Hematopoietic multipotent progenitor cell treated with erythropoietin and hydrocortisone succinate and interleukin-3 and kit ligand, for 8 days (in vitro differentiated cells): ENCODE data around the gene POLL.
"Not testable (repeated sequence)": the region's sequence is repeated elsewhere in the genome, so short reads cannot be mapped to it uniquely, and the experiment has no call there.

Experiments
- DNase-seq: peaks from one replicate; pipeline ENCODE4 v3.0.0-alpha.2; 2015

Gene POLL

DNA sequence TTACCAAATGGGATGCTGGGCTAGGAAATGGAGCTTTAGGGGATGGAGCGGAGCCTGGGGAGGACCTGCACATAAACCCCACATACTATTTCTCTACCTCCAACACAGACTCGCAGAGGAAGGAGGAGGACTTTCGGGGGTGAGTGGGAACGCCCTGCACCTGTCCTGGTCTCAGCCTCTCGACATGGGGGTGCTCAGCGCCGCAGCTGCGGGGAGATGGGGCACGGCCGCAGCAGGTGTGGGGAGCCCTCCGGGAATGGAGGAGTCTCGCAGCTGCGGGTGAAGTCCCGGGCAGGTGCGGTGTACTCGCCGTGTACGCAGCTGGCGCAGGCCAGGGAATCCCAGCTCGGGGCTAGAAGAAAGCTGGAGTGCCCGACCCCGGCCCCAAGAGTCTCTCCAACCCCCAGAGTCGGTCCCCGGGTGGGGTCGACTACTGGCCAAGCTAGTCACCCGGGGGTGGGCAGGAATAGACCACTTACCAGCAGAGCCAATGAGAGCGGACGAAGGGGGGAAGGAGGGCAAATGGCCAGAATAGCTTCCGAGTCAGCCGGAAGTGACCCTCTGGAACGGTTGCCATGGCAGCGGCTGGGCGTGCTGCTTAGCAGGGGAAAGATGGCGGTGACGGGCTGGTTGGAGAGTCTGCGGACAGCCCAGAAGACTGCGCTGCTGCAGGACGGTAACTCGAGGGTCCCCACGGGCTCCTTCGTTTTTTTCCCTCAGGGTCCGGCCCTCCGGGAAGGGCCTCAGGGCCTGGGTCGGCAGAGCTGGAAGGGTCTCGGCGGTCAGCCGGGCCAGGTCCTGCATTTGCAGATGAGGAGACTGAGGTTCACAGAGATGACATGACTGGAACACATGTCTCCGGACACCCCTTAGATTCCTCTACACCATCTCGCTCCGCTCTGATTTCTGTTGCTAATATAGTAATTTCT, at the start of gene POLL, which contains the start of gene DPCD:
Gene POLL (minus strand): TSS at position 533 of the 929 bp plus-strand sequence. CDS start 897 bp downstream, outside the sequence.
Gene DPCD (plus strand): TSS at position 597 of the 929 bp plus-strand sequence. CDS start 16 bp downstream, at position 613.
- peak; percentile 96 for DNase-seq

DNA sequence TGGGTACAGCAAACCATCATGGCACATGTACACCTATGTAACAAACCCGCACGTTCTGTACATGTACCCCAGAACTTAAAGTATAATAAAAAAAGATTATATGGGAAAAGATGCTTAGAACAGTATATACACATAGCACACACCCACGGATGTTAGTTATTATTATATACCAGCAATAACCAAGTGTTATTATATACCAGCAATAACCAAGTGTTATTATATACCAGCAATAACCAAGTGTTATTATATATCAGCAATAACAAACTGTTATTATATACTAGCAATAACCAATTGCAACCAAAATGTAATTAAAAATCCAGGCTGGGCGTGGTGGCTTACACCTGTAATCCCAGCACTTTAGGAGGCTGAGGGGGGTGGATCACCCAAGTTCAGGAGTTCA, 45.5 kb upstream of the POLL start:
- DNase-seq, result not testable (repeated sequence)

DNA sequence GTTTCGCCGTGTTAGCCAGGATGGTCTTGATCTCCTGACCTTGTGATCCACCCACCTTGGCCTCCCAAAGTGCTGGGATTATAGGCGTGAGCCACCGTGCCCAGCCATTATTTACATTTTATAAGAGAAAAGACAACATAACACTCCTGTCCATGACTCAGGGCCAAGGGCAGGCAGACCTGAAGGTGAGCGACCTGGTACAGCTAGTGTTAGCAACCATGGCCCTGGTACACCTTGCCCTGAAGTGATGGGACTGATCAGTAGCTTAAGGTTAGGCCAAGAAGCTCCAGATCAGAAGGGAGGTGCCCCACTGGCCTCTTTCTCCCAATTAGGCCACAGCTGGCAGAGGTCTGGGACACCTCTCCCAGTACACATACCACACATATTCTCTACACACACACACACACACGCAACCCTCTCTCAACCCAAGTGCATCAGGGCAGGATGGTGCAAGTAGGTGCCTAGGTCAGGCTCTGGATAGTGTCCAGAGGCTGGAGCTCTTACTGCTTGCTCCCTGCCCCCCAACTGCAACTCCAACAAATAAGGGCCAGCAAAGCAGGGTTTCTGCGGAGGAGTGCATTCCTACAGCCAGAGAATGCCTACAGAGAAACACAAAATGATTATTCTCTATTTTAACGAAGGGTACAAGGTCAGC, 43.9 kb upstream of the POLL start:
- DNase-seq, result no peak

DNA sequence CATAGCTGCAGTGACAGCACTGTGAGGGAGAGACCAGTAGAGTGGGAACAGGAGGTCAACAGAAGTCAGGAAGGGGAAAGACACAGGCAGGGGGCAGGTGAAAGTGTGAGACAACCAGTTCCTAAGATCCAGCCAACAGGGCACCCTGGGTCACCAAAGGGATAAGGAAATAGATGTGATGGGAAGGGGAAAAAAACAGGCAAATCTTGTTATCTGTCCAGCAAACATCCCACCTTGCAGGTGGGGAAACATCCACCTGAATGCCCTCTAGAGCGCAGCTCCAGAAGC, 42.5 kb upstream of the POLL start:
- no peak for DNase-seq

DNA sequence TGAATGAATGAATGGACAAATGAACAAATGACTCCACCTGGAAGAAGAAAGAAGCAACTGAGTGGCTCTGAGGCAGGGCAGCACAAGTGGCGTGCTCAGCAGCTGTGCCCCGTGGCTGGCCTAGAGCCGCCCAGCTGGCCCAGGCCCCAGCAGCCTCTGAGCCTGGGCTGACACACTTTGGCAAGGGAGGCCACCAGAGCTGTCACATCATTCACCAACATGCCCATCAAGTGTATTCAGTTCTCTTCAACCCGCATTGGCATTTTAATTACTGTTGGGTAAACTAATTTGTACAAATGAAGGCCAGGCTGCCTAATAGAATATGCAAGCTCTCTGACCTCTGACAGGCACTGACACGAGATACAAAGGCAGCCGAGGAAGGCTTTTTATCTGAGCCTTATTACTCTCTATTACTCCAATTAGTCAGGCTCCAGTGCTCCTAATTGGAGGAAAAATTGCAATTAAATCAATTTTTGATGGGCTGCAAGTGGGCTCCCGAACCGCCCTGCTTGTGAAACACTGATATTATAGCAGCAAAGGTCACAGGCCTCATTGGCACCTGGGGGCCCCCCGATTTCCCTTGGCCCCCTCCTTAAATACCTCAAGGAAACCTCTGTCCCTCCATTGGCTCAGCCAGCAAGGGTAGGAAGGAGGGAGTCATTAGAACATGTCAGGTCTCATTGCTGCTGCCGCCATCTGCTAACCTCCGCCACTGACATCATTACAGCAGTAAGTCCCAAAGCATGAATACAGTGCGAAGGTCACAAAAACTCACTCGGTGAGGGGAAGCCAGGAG, 42.0 kb upstream of the POLL start:
- no peak for DNase-seq

DNA sequence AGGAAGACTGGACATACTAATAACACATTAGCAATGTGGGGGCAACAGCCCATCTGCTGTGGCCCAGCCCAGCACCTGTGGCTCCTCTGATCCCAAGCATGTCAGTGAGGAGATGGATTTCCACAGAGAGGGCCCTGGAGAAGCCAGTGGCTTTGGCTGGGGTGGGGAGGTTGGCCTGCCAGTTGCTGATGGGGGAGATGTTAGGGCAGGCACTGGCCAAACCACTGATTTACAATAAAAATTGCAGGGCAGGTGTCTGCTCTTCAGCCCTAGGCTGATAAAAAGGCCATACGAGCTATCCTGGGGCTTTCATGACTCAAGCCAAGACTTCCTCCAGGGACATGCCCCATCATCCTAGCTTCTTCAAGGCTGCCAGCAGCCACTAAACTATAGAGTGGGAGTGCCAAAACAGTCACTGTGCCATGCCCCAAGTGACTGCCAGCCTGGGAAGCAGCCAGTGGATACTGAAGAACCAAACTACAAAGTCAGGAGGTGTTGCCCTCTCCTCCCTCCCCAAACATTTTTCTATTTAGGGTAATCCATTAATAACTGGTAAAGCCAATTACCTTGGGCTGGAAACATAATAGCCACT, 37.9 kb upstream of the POLL start:
- DNase-seq, result no peak

DNA sequence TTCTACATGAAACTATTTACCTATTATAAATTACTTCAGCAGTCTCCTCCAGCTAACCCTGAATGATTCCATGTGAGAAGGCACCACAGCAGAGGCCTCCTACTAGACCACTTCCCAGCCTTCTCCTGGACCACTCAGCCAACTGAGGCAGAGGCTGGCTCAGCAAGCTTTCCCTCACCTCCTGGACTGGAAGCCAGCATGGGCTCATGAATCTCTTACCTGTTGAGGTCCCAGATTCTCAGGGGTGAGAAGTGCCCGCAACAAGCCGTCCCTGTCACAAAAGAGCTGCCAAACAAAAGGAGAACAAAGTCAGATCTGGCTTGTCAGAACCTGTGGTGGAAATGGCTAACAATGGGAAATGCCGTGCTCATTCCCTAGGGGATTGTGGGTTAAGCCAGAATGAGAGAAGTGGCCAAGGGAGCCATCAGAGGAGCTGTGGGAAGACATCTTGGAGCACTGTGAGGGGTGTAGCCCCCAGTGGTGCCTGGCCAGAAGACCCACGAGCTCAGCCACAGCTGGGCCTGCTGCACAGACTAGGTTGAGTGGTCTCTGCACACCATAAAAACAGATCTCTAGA, 36.6 kb upstream of the POLL start:
- no peak for DNase-seq

DNA sequence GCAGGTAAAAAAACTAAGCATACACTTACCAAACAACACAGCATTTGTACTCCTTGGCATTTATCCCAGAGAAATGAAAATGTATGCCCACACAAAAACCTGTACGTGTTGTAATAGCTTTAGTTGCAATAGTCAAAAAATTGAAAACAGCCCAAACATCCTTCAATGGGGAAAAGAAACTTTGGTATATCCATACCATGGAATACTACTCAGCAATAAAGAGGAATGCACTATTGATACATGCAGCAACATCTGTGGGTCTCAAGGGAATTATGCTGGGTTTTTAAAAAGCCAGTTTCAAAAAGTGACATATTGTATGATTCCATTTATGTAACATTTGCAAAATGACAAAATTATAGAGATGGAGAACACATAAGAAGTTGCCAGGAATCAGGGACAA, 35.5 kb upstream of the POLL start:
- DNase-seq, result no peak

DNA sequence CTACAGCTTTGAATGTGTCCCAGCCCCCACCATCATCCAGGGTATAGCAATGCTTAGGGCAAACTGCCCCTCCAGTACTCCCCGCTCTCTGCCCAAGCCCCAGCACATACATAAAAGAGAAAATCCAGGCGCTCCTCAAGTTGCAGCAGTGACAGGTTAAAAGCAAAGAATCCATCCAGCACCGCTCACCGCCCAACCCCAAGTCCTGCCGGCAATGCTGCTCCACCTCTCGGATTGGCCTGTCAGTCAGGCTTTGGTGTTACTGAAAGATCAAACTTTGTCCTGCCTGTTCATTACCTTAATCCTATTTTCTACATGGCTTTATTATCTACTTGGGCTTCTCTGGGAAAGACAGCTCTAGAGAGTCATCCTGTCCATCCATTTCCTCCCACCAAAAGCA, 31.9 kb upstream of the POLL start:
- no peak for DNase-seq

DNA sequence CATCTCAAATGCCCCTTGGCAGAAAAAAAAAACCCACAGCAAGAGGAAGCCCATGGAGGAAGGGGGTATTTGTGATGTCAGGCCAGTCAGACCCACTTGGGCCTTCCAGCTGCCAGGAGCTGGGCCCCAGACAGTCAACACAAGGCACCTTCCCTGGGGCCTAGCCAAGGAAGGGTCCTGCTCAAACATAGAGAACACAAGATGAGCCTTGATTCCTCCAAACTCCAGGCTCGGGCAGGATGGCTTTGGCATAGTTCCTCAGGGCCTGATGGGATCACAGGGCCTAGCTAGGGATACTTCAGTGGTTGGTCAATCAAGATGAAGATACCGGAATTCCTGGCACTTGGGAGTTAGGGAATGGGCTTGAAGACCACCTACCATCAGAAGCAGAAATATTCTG, 30.8 kb upstream of the POLL start:
- DNase-seq, result no peak

DNA sequence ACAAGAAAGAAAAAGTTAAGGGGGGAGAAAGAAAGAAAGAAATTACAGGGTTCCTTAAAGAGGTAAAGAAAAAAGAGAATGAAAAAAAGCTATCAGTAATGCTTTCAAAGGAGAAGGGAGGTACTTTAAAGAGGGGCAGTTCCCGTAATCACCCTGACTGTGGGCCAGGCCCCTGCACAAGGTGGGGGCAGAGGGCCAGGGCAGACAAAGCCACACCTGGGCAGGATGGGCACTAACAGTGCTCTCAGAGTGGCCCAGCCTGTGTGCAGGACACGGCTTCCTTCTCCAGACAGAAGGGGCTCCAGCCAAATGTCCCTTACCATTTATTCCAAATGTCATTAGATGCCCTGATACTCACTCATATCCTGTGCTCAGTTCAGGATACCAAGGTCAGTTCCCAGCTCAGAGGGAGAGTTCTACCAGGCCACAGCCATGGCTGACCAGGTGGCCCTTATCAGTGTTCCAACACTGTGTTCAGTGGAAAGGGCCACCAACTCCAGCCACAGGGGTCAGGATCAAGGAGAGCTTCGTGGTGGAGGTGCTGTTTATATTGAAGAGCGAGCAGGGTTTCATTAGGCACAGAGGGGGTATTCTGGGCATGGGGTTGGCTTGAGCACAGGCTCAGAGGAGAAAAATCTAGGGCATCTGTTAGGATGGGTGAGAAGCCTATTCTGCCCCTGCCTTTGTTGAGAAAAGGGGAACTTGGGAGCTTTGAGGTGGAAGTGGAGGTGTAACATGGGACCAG, 29.9 kb upstream of the POLL start:
- no peak for DNase-seq

DNA sequence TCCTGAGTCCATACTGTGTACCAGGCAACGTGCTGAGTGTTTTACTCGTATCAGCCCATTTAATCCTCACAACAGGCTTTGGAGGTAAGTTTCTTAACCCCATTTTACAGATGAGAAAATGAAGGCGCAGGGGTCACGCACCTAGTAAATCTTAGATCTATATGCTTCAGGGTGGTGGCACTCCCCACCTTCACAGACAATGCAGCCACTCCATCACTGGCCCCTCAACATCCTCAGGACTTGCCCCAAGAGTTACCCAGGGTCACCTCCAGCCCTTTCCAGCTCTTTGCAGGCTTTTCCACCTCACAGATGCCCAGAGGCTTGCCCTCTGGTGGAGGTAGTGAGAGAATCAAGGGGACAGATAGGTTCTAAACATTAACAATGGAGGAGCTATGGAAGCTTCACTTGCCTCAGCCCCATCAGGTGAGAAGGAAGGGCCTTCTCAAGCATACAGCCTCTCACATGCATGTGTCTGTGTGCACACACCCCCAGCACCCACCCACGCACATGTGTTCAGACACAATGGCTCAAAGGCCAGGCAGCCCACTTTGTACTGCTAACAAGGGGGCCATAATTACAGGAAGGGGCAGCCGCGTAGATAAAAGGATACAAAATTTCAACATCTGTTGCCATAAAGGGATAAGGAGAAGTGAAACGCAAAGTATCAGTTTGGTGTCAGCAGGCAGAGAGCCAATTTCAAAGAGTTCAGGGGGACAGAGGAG, 29.2 kb upstream of the POLL start:
- DNase-seq, result peak; percentile 28

DNA sequence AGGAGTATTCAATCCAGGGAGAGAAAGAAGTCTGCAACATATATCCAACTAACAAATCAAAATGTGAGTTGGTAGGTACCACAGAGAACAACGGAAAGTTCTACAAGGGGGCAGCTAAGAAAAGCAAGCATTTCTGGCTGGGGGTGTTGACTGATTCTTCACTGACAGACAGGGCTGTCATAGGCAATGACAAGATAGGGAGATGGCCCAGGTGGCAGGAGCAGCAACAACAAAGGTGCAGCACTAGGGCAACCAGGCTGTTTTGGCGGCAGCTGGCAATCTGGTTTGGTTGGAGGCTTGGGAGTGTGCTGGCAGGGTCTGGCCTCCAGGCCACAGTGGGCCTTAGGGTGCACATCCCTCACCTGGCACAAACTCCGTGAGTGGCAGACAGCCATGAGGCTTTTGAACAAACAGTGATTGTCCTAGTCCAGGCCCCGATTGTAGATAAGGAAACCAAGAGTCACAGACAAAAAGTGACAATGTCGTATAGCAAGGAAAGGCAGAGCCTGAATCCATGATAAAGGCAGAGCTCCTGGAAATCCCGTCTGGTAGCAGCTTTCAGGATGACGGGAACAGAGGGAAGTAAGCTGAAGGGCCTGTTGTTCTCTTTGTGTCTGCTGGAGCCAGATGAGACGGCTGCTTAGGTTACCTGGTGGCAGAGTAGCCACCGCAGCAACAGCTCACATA, 28.5 kb upstream of the POLL start:
- DNase-seq, result no peak

DNA sequence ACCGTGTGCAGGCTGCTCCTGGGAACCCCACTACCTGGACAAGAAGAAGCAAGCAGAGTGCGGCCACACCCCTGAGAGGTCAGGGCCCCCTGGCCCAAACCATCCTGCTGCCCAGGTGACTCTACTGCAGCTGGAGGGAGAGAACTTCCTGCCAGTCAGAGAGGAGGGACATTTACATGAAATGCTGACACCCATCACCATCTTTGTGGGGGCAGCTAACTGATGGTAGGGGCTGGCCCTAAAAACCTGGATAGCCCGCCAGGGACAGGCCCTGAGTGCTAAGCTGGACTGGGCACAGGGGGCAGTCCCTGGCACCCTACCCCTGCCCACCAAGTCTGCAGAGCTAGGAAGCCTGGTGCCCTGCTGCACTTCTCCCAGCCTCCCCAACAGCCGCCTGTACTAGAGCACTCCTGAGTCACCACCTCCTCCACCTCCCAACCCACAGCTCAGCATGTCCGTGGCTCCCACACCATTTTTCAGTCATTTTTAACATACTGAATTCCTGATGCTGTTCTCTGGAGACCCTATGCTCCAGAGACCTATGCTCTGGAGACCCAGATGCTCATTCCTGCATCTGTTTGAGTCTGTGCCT, 27.6 kb upstream of the POLL start:
- no peak for DNase-seq

DNA sequence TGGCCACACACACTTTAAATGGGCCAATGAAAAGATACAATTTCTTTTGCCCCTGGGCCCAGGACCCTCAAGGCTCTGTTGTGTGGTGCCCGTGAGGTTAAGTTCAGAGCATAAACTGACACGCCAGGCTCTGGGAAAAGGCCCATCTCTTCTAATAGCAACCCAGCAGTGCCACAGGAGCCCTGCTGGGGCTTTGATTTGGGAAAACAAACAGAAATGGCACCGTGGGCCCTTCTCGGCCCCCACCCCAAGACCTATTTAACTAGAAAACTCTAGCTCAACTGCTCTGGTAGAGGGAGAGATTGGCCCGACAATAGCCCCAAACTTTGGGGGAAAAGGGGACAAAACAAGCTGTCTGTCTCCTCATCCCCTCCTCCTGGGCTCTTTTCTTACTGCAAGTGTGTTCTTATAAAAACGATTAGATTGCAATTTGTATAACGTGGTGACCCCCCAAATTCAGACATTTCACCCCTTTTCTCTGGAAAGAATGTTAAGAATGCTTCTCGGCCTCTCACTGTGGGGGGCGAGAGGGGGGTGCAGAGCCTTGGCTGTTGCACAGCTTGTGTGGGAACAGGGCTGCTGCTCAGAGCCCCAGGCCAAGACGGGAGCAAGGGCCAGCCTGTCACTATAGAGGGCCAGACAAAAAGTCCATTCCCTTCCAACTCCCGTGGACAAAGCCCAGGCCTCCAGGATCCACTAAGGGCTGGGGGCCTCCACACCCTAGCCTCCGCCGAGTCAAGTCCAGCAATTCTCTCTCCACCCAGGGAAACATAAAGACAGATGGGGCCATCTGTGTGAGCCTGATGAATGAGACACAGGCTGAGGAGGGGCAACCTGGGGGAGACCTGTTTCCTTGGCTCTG, 26.8 kb upstream of the POLL start:
- DNase-seq, result no peak

DNA sequence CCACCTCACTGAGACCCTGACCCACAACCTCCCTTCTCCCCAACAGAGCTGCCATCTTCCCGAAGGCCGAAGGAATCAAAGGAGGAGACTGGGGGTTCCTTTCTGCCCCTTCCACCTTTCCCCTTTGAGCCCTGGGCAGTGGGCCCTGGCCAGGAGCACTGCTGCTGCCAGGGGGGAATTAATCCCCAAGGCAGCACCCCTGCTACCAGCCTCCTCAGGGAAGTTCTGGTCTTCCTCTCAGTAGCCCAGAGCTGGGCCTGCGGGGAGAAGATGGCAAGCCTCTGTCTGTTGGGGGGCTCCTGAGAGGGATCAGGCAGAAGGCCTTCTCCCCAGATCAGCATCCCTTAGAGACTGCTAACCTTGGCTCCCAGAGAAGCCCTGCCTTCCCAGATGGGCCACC, 25.6 kb upstream of the POLL start:
- no peak for DNase-seq

DNA sequence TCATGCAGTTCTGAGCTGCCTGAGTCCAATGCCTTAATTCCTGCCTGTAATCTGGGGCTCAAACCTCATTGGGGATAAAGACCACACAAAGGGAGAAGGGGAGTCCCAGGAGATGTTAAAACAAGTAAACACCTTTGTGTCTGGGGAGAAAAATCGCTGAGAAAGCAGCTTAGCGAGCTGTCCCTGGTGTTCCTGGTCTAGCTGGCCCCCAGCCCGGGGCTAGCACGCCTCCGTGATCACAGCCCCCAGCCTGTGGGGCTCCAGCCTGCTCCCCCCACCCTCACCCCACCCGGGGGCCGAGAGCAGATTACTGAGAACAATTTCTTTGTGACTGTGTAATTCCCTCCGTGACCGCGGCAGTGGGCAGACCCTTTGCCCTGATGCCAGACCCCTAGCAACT, 24.8 kb upstream of the POLL start:
- no peak for DNase-seq

DNA sequence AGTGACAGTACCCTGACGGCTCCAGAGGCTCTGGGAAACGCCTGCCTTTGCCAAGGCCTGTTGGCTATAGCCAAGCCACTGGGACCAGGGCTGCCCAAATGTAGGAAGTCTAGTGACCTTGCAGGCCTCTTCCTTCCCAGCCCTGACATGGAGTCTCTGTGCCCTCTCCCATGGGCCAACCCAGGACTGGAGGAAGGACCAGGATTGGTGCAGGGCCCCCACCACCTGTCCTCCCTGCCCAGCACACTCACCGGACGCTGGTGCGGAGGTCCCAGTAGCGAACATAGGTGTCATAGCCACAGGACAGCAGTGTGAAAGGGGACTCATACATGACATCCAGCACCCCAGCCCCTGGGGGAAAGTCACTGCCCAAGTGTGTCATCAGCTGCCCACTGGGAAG, 24.0 kb upstream of the POLL start:
- no peak for DNase-seq
